ENCODE data around the gene SERGEF. TPM values are rescaled to one million over a fixed set of nuclear protein-coding genes. Genes with fewer than 3 reads are reported as not detected.

SERGEF gene
- total and polyA plus RNA-seq, 2 of the 4 experiments (the other 2 are of a cell fraction): 12.2 to 18.1 TPM

- Histone ChIP-seq H3K4me1 (ENCODE audit: control insufficient read depth, insufficient read depth, low read length) (no peaks in the 10 kb centered on the region), H4K91ac (ENCODE audit: insufficient read depth, low read depth, low read length) (no peak overlapping the region), H2AFZ (replicated peaks; ENCODE audit: low read length, poor library complexity) (no peak overlapping the region), H3K18ac (ENCODE audit: low read depth, low read length) (no peak overlapping the region), H3K56ac (ENCODE audit: extremely low read depth, insufficient read depth, low read length) (no peak overlapping the region), H3K27me3 (ENCODE audit: control insufficient read depth, insufficient read depth, low read length) (peaks cover 2% of the 10 kb centered on the region; the same call in 1 of the 2 replicates), H4K20me1 (ENCODE audit: insufficient read depth, low read length) (no peaks in the 10 kb centered on the region), H3K9me3 (ENCODE audit: control insufficient read depth, insufficient read depth, low read length) (no peaks in the 10 kb centered on the region), H2AK5ac (ENCODE audit: low read depth, low read length) (no peak overlapping the region), H3K4ac (ENCODE audit: low read depth, low read length) (no peak overlapping the region), H3K4me3 (ENCODE audit: insufficient read depth, low read depth, low read length) (no peak overlapping the region), H3K9me1 (ENCODE audit: insufficient read depth, low read length) (no peaks in the 10 kb centered on the region), H4K5ac (ENCODE audit: low read depth, low read length) (no peak overlapping the region), H3K36me3 (ENCODE audit: control insufficient read depth, insufficient read depth, low read length) (no peaks in the 10 kb centered on the region), H3K14ac (replicated peaks; ENCODE audit: low read depth, low read length) (no peak overlapping the region), H3K23ac (ENCODE audit: low read depth, low read length) (no peak overlapping the region), H2AK9ac (replicated peaks; ENCODE audit: low read depth, low read length, poor library complexity) (no peak overlapping the region), H2BK120ac (ENCODE audit: low read depth, low read length) (no peak overlapping the region), H4K8ac (ENCODE audit: low read depth in 2 of 2, low read length in 2 of 2) (no peak overlapping the region), H3K9ac (ENCODE audit: low read depth, low read length) (no peak overlapping the region), H2BK20ac (ENCODE audit: low read depth, low read length) (no peak overlapping the region), H3K4me2 (ENCODE audit: low read depth, low read length) (no peak overlapping the region), H2BK15ac (ENCODE audit: low read depth, low read length) (no peak overlapping the region), H2BK5ac (ENCODE audit: low read depth, low read length, poor library complexity, severe bottlenecking) (no peak overlapping the region), H3K27ac (ENCODE audit: insufficient read depth, low read length) (no peak overlapping the region), H3K79me1 (ENCODE audit: low read depth in 1 of 2, low read length in 2 of 2) (no peaks in the 10 kb centered on the region)
- WGBS, 2 experiments (ENCODE audit: extremely low coverage in 2 of 2, insufficient read length in 1 of 2): no CpG with 5 or more reads among the region's 2 CpGs
- ChIA-PET CTCF (no interaction called here), POLR2A (ENCODE audit: unreplicated experiment) (no interaction called here)
- no peak for TF ChIP-seq CHD1 (IDR thresholded peaks at IDR 0.05; ENCODE audit: low read depth, low read length)
- no peak for TF ChIP-seq MXI1 (IDR thresholded peaks at IDR 0.05; ENCODE audit: borderline replicate concordance, low read depth, low read length)
- no peak for TF ChIP-seq ELK1 (IDR thresholded peaks at IDR 0.05; ENCODE audit: borderline replicate concordance, low read depth, low read length)
- no peak for TF ChIP-seq RFX5 (IDR thresholded peaks at IDR 0.05; ENCODE audit: low read depth, low read length)
- no peak for TF ChIP-seq SMC3 (IDR thresholded peaks at IDR 0.05; ENCODE audit: low read depth, low read length)
- TF ChIP-seq RCOR1 (IDR thresholded peaks at IDR 0.05; ENCODE audit: insufficient replicate concordance, low read length): no peak
- TF ChIP-seq MAFK (IDR thresholded peaks at IDR 0.05; ENCODE audit: low read depth, low read length): no peak
- no peak for TF ChIP-seq CEBPB (IDR thresholded peaks at IDR 0.05; ENCODE audit: low read depth, low read length)
- TF ChIP-seq MAZ (IDR thresholded peaks at IDR 0.05; ENCODE audit: borderline replicate concordance, low read depth, low read length): no peak
- no peak for TF ChIP-seq POLR2A (IDR thresholded peaks at IDR 0.05; ENCODE audit: low read depth, low read length)
- no peak for TF ChIP-seq RAD21 (IDR thresholded peaks at IDR 0.05; ENCODE audit: low read length)
- no peak for TF ChIP-seq USF2 (IDR thresholded peaks at IDR 0.05; ENCODE audit: low read depth, low read length)
- TF ChIP-seq NFE2L2 (IDR thresholded peaks at IDR 0.05; ENCODE audit: low read depth, low read length): no peak
- ATAC-seq (ENCODE audit: low read depth) (no peak; the same call in 1 of the 2 replicates), DNase-seq (no peak)
- in situ Hi-C loops (cut with MboI; ENCODE audit: low sequenced_read_pairs) (no loop called here), dilution Hi-C loops (cut with HindIII; ENCODE audit: low sequenced_read_pairs, unreplicated experiment) (no loop called here), intact Hi-C loops (cut with micrococcal nuclease) (no loop called here)
- no TSS peak for BruUV-seq (replicated peaks)
Observed at GRCh38 chr11:18027475-18027874, 14.6 kb upstream of the SERGEF start.

Measured in IMR-90 (cell line).